ENCODE data around the gene GPR148. TPM values are rescaled to one million over a fixed set of nuclear protein-coding genes. Genes with fewer than 3 reads are reported as not detected.
A peak's percentile ranks its signal among the peaks of the same experiment; 100 is the strongest.

Gene GPR148
- total RNA-seq, 1 experiment from 2014 or later, result not detected

GRCh38 chr2:130726614-130727180 is 2.2 kb upstream of the GPR148 start:
- Histone ChIP-seq H4K91ac (ENCODE audit: insufficient read length, low read depth, low read length) (no peak overlapping the region), H4K8ac (replicated peaks; ENCODE audit: insufficient read length, low read depth, low read length) (no peak overlapping the region), H3K18ac (ENCODE audit: insufficient read length, low read depth, low read length) (no peak overlapping the region), H3K4me1 (ENCODE audit: insufficient read depth, low read length) (no peaks in the 10 kb centered on the region), H2BK120ac (ENCODE audit: low read depth, low read length, poor library complexity, severe bottlenecking) (no peak overlapping the region), H3K23me2 (ENCODE audit: insufficient read length, low read depth, low read length, poor library complexity, severe bottlenecking) (peaks cover 13% of the 10 kb centered on the region), H2BK5ac (ENCODE audit: insufficient read length, low read length) (no peak overlapping the region), H3K14ac (ENCODE audit: insufficient read depth, low read length) (no peak overlapping the region), H2AK5ac (ENCODE audit: insufficient read length, low read length) (no peak overlapping the region), H4K5ac (ENCODE audit: insufficient read length, low read depth, low read length) (no peak overlapping the region), H3K27me3 (ENCODE audit: insufficient read depth, low read length) (peaks cover 3% of the 10 kb centered on the region; the same call in 1 of the 2 replicates), H4K20me1 (ENCODE audit: control insufficient read depth, insufficient read depth, insufficient read length) (no peaks in the 10 kb centered on the region), H2BK20ac (ENCODE audit: low read depth, low read length, poor library complexity, severe bottlenecking) (no peak overlapping the region), H2BK15ac (ENCODE audit: low read depth, low read length) (no peak overlapping the region), H3K79me2 (ENCODE audit: insufficient read depth, low read length) (no peaks in the 10 kb centered on the region), H3K27ac (ENCODE audit: insufficient read length, low read depth, low read length) (no peak overlapping the region), H3K9me3 (ENCODE audit: control insufficient read depth, low read depth, low read length) (no peaks in the 10 kb centered on the region), H3K56ac (ENCODE audit: insufficient read length, low read depth, low read length) (no peak overlapping the region), H3K79me1 (ENCODE audit: insufficient read depth, low read depth, low read length, poor library complexity, severe bottlenecking) (no peaks in the 10 kb centered on the region), H2BK12ac (ENCODE audit: insufficient read length, low read depth, low read length) (no peak overlapping the region), H3T11ph (ENCODE audit: low read length) (no peak overlapping the region), H3K4me2 (ENCODE audit: insufficient read depth, insufficient read length, low read length) (peak overlapping the region; percentile 67), H2AFZ (ENCODE audit: low read length) (no peak overlapping the region), H3K4ac (ENCODE audit: low read depth, low read length) (no peak overlapping the region), H3K23ac (ENCODE audit: insufficient read length, low read depth, low read length) (no peak overlapping the region), H3K9ac (ENCODE audit: extremely low read depth, insufficient read length, low read length) (no peak overlapping the region)
- peaks cover 6 to 11% of the 10 kb centered on the region in 2 experiments; a peak in 4 of 5 replicates for H3K9me3 Mint-ChIP-seq
- WGBS (ENCODE audit: extremely low coverage, insufficient read length, low lambda C conversion rate), result no CpG with 5 or more reads among the region's 20 CpGs
- H3K4me3 Mint-ChIP-seq, result peak overlapping the region; percentile 72 to 78
- peaks cover 33% of the 10 kb centered on the region for H3K27me3 Mint-ChIP-seq (ENCODE audit: low read depth)
- H3K27ac Mint-ChIP-seq, result peak overlapping the region in 1 of 3 experiments; percentile 17; a peak in 1 of 7 replicates
- peaks cover 6% of the 10 kb centered on the region in 2 experiments for H3K4me1 Mint-ChIP-seq
- no peaks in the 10 kb centered on the region; a peak in 1 of 7 replicates for H3K36me3 Mint-ChIP-seq (ENCODE audit: insufficient read depth in 1 of 3, low read depth in 3 of 3)
- TF ChIP-seq CTCF (conservative IDR thresholded peaks at IDR 0.05), result no peak
- no peak for DNase-seq

Measured in H9 (cell line).